A549 (cell line): ENCODE results near the gene ACO2. TPM values are rescaled to one million over a fixed set of nuclear protein-coding genes. Genes with fewer than 3 reads are reported as not detected.
"Not testable (repeated sequence)": the region's sequence is repeated elsewhere in the genome, so short reads cannot be mapped to it uniquely, and the experiment has no call there.

Source experiments
- ATAC-seq, 2 experiments: fragments of 200-7000 bp in 1 of 2; fragments of >200 bp in 1 of 2; cut with Nextera tagmentation in 1 of 2; cut with Tn5 transposase in 1 of 2; 3 replicates each; pipeline versions ENCODE4 v1.8.0 to v1.9.1; 2018 to 2020; ENCODE audit warnings: mild to moderate bottlenecking in 1 of 2, moderate library complexity in 1 of 2
- CTCF ChIA-PET: fragments of 300-600 bp; sonication (Branson Sonifier 250); formaldehyde crosslinking; extraction: SDS; loops from one replicate; lab custom pipeline; 2021; ENCODE audit warnings: antibody characterized with exemption, inconsistent platforms; lab: Yijun Ruan, JAX
- POLR2A ChIA-PET: fragments of 350-600 bp; formaldehyde crosslinking; extraction: SDS; loops from one replicate; lab custom pipeline; 2021; ENCODE audit warnings: antibody characterized with exemption, inconsistent platforms; lab: Yijun Ruan, JAX
- DNase-seq, 2 experiments: peaks; one replicate each; pipeline versions ENCODE4 v3.0.0 to v3.0.0-alpha.2; 2011 to 2016; ENCODE audit warnings: low read depth in 1 of 2, low spot score in 1 of 2
- FAIRE-seq: peaks from 2 replicates; lab custom pipeline; 2011; peaks lifted over from hg19 to GRCh38; lab: Jason Lieb, UNC
- H3K27ac ChIP-seq, 2 experiments: fragments of >200 bp; sonication (Bioruptor Twin); formaldehyde crosslinking; 3 replicates each; pipeline ENCODE4 v1.5.1; 2016 to 2017
- H3K4me1 ChIP-seq: fragments of >200 bp; sonication (Bioruptor Twin); formaldehyde crosslinking; 3 replicates; pipeline ENCODE4 v1.6.1; 2016
- H3K4me2 ChIP-seq: fragments of >200 bp; sonication (Bioruptor Twin); formaldehyde crosslinking; 3 replicates; pipeline ENCODE4 v1.6.1; 2016
- H3K4me3 ChIP-seq: fragments of >200 bp; sonication (Bioruptor Twin); formaldehyde crosslinking; 3 replicates; pipeline ENCODE4 v1.5.1; 2016
- H3K9me3 ChIP-seq: fragments of >200 bp; sonication (Bioruptor Twin); formaldehyde crosslinking; 3 replicates; pipeline ENCODE4 v1.6.1; 2016
- BCL3 ChIP-seq: fragments of >200 bp; sonication (Bioruptor Twin); formaldehyde crosslinking; IDR thresholded peaks from 3 replicates; pipeline ENCODE4 v1.6.1; 2016
- CBX2 ChIP-seq: fragments of 200-600 bp; sonication (generic); IDR thresholded peaks from 2 replicates; pipeline ENCODE4 v1.6.1; 2016; ENCODE audit warnings: low read depth, mild to moderate bottlenecking, borderline replicate concordance
- CHD2 ChIP-seq: fragments of 150-350 bp; IDR thresholded peaks from 2 replicates; pipeline ENCODE4 v1.6.1; 2014; ENCODE audit warnings: low read length; ENCODE audit not compliant: partially characterized antibody
- CHD4 ChIP-seq: fragments of 200-600 bp; sonication (generic); IDR thresholded peaks from 2 replicates; pipeline ENCODE4 v1.6.1; 2016; ENCODE audit warnings: antibody characterized with exemption, mild to moderate bottlenecking, borderline replicate concordance
- E2F6 ChIP-seq: IDR thresholded peaks from 2 replicates; pipeline ENCODE4 v1.6.1; 2012; ENCODE audit warnings: low read depth, borderline replicate concordance
- EHF ChIP-seq: fragments of 250-450 bp; sonication (Bioruptor Pico); IDR thresholded peaks from 2 replicates; pipeline ENCODE4 v1.5.0; 2020; ENCODE audit warnings: mild to moderate bottlenecking
- EHMT2 ChIP-seq: fragments of 200-600 bp; sonication (generic); IDR thresholded peaks from 2 replicates; pipeline ENCODE4 v1.6.1; 2016; ENCODE audit warnings: antibody characterized with exemption, low read depth, mild to moderate bottlenecking, moderate library complexity
- ELK1 ChIP-seq: fragments of 150-350 bp; IDR thresholded peaks from 2 replicates; pipeline ENCODE4 v1.6.1; 2014; ENCODE audit warnings: low read depth, mild to moderate bottlenecking, low read length
- ESRRA ChIP-seq: fragments of 150-350 bp; IDR thresholded peaks from 2 replicates; pipeline ENCODE4 v1.6.1; 2014; ENCODE audit warnings: mild to moderate bottlenecking, low read length, borderline replicate concordance
- HDAC2 ChIP-seq: fragments of 200-600 bp; sonication (generic); IDR thresholded peaks from 2 replicates; pipeline ENCODE4 v1.6.1; 2016
- HEYL ChIP-seq: fragments of 250-450 bp; sonication (Bioruptor Pico); IDR thresholded peaks from 2 replicates; pipeline ENCODE4 v1.8.0; 2021; ENCODE audit warnings: mild to moderate bottlenecking, moderate library complexity
- JUN ChIP-seq, 2 experiments: fragments of >200 bp; sonication (Bioruptor Twin); formaldehyde crosslinking; IDR thresholded peaks; 2 replicates in 1 of 2; 3 replicates in 1 of 2; pipeline ENCODE4 v1.6.1; 2016 to 2017
- JUNB ChIP-seq: fragments of >200 bp; sonication (Bioruptor Twin); formaldehyde crosslinking; IDR thresholded peaks from 2 replicates; pipeline ENCODE4 v1.6.1; 2016
- KDM5A ChIP-seq: fragments of 200-600 bp; sonication (generic); IDR thresholded peaks from 2 replicates; pipeline ENCODE4 v1.6.1; 2016; ENCODE audit warnings: antibody characterized with exemption, mild to moderate bottlenecking
- MAFK ChIP-seq: fragments of 450-650 bp; IDR thresholded peaks from 2 replicates; pipeline ENCODE4 v1.6.1; 2014; ENCODE audit not compliant: partially characterized antibody
- MAX ChIP-seq: IDR thresholded peaks from 2 replicates; pipeline ENCODE4 v1.6.1; 2012
- MAZ ChIP-seq: fragments of 150-350 bp; IDR thresholded peaks from 2 replicates; pipeline ENCODE4 v1.6.1; 2014; ENCODE audit warnings: antibody characterized with exemption, low read depth, low read length, borderline replicate concordance
- PBX3 ChIP-seq: IDR thresholded peaks from 2 replicates; pipeline ENCODE4 v1.6.1; 2012
- PHF8 ChIP-seq: fragments of 200-600 bp; sonication (generic); IDR thresholded peaks from 2 replicates; pipeline ENCODE4 v1.6.1; 2016; ENCODE audit warnings: low read depth, mild to moderate bottlenecking, antibody characterized with exemption, moderate library complexity, borderline replicate concordance
- POLR2A ChIP-seq: IDR thresholded peaks from 2 replicates; pipeline ENCODE4 v1.6.1; 2012; ENCODE audit warnings: mild to moderate bottlenecking, low read length
- RFX5 ChIP-seq: fragments of 450-650 bp; IDR thresholded peaks from 2 replicates; pipeline ENCODE4 v1.7.1; 2014; ENCODE audit warnings: antibody characterized with exemption, mild to moderate bottlenecking, moderate library complexity
- SMC3 ChIP-seq: fragments of >200 bp; sonication (Bioruptor Twin); formaldehyde crosslinking; IDR thresholded peaks from 3 replicates; pipeline ENCODE4 v1.6.1; 2018; ENCODE audit warnings: inconsistent platforms
- SREBF2 ChIP-seq: fragments of 450-650 bp; IDR thresholded peaks from 2 replicates; pipeline ENCODE4 v1.6.1; 2014; ENCODE audit warnings: mild to moderate bottlenecking, moderate library complexity
- TFCP2L1 ChIP-seq: fragments of 250-450 bp; sonication (Bioruptor Pico); IDR thresholded peaks from 2 replicates; pipeline ENCODE4 v1.5.0; 2021; ENCODE audit warnings: mild to moderate bottlenecking
- TP53 ChIP-seq: fragments of 250-450 bp; sonication (Bioruptor Pico); IDR thresholded peaks from 2 replicates; pipeline ENCODE4 v1.5.0; 2021; ENCODE audit warnings: mild to moderate bottlenecking, moderate library complexity
- ZC3H11A ChIP-seq: fragments of 450-650 bp; IDR thresholded peaks from 2 replicates; pipeline ENCODE4 v1.6.1; 2014; ENCODE audit warnings: antibody characterized with exemption, mild to moderate bottlenecking
- WGBS: methylation state at CpG from one replicate; pipeline ENCODE4 v1.1.6; 2017; ENCODE audit errors: missing lambda C conversion rate; 5-methylcytosine and 5-hydroxymethylcytosine counted together
- polyA plus RNA-seq, 4 experiments: library from polyadenylated mRNA; depleted of rRNA in 3 of 4; stranded (reverse); fragments of >200 nt; fragmentation: RNase III in 1 of 4; extraction: RNeasy Plus Mini Kit Qiagen cat#74134 plus additional on column Dnase treatment in 1 of 4; gene quantifications; 2 replicates in 3 of 4; 3 replicates in 1 of 4; pipeline ENCODE4 v1.2.3, GENCODE V29; 2011 to 2017

The ACO2 gene
- polyA plus RNA-seq, 2 of the 4 experiments (the other 2 are of a cell fraction) = 30.7 to 43.7 TPM

- POLR2A ChIA-PET = no interaction called here
- no peak for ATAC-seq
- Histone ChIP-seq H3K4me2 (no peak overlapping the region), H3K27ac (no peak overlapping the region), H3K4me3 (no peak overlapping the region), H3K4me1 (no peaks in the 10 kb centered on the region), H3K9me3 (no peaks in the 10 kb centered on the region)
- no peak for TF ChIP-seq POLR2A
- TF ChIP-seq CBX2 = no peak
- no peak for TF ChIP-seq TP53 (CRISPR knock-in tag)
- no peak for TF ChIP-seq ESRRA
- TF ChIP-seq BCL3 = no peak
- TF ChIP-seq MAFK = no peak
- no peak for TF ChIP-seq PBX3
- no peak for TF ChIP-seq KDM5A
- no peak for TF ChIP-seq JUN (IDR thresholded peaks at IDR 0.05)
- TF ChIP-seq MAZ = no peak
- no peak for TF ChIP-seq ELK1
- TF ChIP-seq EHMT2 = no peak
- no peak for TF ChIP-seq RFX5
- no peak for TF ChIP-seq HDAC2
- no peak for TF ChIP-seq JUNB
- TF ChIP-seq CHD4 = no peak
- TF ChIP-seq HEYL (CRISPR knock-in tag) = no peak
- TF ChIP-seq PHF8 = no peak
- no peak for FAIRE-seq
- CTCF ChIA-PET = no interaction called here
- 98% methylated on average over 8 of the region's 8 CpGs for WGBS
- DNase-seq = no peak
These were observed 39.0 kb upstream of the ACO2 start for GRCh38 chr22:41429951-41430332.

- no peaks in the 10 kb centered on the region for H3K9me3 ChIP-seq
- ATAC-seq (no peak), DNase-seq (no peak), FAIRE-seq (no peak)
- H3K4me1 ChIP-seq = no peaks in the 10 kb centered on the region
- ChIA-PET CTCF (no interaction called here), POLR2A (no interaction called here)
- no peak overlapping the region for H3K4me3 ChIP-seq
- WGBS = 94% methylated on average over 6 of the region's 6 CpGs
- no peak for TF ChIP-seq RFX5
- no peak for TF ChIP-seq CHD2
- TF ChIP-seq SREBF2 = no peak
- no peak for TF ChIP-seq CHD4
- no peak for TF ChIP-seq E2F6
- no peak for TF ChIP-seq SMC3
- no peak for TF ChIP-seq ZC3H11A
- no peak for TF ChIP-seq MAX
- TF ChIP-seq TFCP2L1 (CRISPR knock-in tag) = no peak
- TF ChIP-seq EHF = no peak
- H3K27ac ChIP-seq = no peak overlapping the region
- no peak overlapping the region for H3K4me2 ChIP-seq
These were observed 37.3 kb upstream of the ACO2 start for GRCh38 chr22:41431656-41432055.

- H3K4me2 ChIP-seq, CTCF ChIA-PET, FAIRE-seq, H3K4me1 ChIP-seq, H3K9me3 ChIP-seq, DNase-seq, POLR2A ChIA-PET, H3K4me3 ChIP-seq, ATAC-seq, H3K27ac ChIP-seq: not testable (repeated sequence)
- 90% methylated on average over 1 of the region's 1 CpG for WGBS
These were observed 35.4 kb upstream of the ACO2 start for GRCh38 chr22:41433480-41433879.

- H3K4me2 ChIP-seq, ATAC-seq, DNase-seq, FAIRE-seq, H3K9me3 ChIP-seq, H3K4me1 ChIP-seq, POLR2A ChIA-PET, H3K4me3 ChIP-seq, H3K27ac ChIP-seq: not testable (repeated sequence)
- CTCF ChIA-PET = interaction anchor here (1.1 to 1.3 kb wide), 2 partner anchors 31 to 236 kb away, joined by 3 read pairs; no protein-coding TSS in a partner anchor
- WGBS = 95% methylated on average over 2 of the region's 5 CpGs
These were observed 34.4 kb upstream of the ACO2 start for GRCh38 chr22:41434361-41435003.
